Measurements from ENCODE around the gene PINLYP. TPM values are rescaled to one million over a fixed set of nuclear protein-coding genes. Genes with fewer than 3 reads are reported as not detected.
"Not testable (repeated sequence)": the region's sequence is repeated elsewhere in the genome, so short reads cannot be mapped to it uniquely, and the experiment has no call there.

The PINLYP gene
- total RNA-seq, 1 donor from 2014 or later: 1.0 TPM

DNA sequence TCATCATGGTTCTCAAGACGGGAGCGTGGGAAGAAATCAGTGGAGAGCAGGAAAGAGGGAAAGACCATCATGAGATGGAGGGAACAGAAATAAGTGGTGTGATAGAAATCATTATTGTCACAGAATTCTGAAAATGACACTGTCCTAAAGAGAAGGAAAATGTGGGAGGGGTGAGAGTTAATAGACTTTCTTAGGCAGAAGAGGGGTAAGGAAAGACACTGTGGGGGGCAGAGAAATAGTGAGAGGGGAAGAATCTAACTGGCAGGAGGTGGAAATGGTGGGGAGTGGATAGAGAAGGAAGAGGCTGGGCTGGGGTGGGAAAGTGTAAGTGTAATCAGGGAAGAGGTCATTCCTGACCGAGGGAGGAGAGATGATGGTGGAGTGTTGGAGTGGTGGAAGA is 3.2 kb downstream of the PINLYP start:
- Histone ChIP-seq H3K36me3 (no peaks in the 10 kb centered on the region), H3K4me1 (peaks cover 39% of the 10 kb centered on the region), H3K27ac (replicated peaks) (no peak overlapping the region), H3K4me3 (no peak overlapping the region), H3K27me3 (ENCODE audit: low read depth) (no peaks in the 10 kb centered on the region), H3K9me3 (replicated peaks) (no peaks in the 10 kb centered on the region)
- intact Hi-C loops (cut with micrococcal nuclease): no loop called here
- TF ChIP-seq, protein P1, sequence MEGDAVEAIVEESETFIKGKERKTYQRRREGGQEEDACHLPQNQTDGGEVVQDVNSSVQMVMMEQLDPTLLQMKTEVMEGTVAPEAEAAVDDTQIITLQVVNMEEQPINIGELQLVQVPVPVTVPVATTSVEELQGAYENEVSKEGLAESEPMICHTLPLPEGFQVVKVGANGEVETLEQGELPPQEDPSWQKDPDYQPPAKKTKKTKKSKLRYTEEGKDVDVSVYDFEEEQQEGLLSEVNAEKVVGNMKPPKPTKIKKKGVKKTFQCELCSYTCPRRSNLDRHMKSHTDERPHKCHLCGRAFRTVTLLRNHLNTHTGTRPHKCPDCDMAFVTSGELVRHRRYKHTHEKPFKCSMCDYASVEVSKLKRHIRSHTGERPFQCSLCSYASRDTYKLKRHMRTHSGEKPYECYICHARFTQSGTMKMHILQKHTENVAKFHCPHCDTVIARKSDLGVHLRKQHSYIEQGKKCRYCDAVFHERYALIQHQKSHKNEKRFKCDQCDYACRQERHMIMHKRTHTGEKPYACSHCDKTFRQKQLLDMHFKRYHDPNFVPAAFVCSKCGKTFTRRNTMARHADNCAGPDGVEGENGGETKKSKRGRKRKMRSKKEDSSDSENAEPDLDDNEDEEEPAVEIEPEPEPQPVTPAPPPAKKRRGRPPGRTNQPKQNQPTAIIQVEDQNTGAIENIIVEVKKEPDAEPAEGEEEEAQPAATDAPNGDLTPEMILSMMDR (IDR thresholded peaks at IDR 0.05; ENCODE audit: borderline replicate concordance): no peak
- DNase-seq: no peak

DNA sequence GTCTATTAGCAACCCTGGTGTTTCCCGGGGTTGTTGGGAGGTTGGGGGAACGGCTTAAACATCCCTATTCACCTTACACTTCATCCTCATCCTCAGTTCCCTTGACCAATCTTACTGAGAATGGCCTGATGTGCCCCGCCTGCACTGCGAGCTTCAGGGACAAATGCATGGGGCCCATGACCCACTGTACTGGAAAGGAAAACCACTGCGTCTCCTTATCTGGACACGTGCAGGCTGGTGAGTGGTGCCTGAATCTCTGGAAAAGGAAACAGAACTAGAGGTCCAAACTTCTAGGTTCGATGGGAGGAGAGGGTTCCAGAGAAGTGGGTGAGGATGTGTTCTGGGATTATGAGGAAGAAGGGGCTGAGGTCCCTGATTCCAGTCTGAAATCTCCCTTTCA is 5.9 kb downstream of the PINLYP start:
- H3K36me3 ChIP-seq: peaks cover 2% of the 10 kb centered on the region
- H3K27me3 ChIP-seq (ENCODE audit: low read depth): no peaks in the 10 kb centered on the region
- intact Hi-C loops (cut with micrococcal nuclease): no loop called here
- H3K4me1 ChIP-seq: peaks cover 19% of the 10 kb centered on the region
- DNase-seq: no peak
- TF ChIP-seq, protein P1 (IDR thresholded peaks at IDR 0.05; ENCODE audit: borderline replicate concordance): no peak
- H3K9me3 ChIP-seq (replicated peaks): no peaks in the 10 kb centered on the region
- H3K4me3 ChIP-seq: peak overlapping the region; percentile 63
- H3K27ac ChIP-seq (replicated peaks): peak overlapping the region; percentile 64

DNA sequence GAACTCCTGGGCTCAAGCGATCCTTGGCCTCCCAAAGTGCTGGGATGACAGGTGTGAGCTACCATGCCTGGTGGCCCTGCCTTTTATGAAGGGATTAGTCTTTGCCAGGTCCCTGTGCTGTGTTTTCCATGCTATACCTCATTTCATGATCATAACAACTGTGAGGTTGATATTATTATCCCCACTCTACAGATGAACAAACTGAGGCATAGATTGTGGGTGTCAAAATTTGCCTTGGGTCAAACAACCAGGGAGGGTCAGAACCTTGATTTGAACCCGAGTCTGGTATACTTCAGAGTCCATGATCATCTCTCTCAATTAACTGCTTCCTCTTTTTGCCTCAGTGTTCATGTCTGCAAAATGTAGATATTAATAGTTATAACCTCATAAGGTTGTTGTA is 6.9 kb downstream of the PINLYP start:
- no peak for DNase-seq
- Histone ChIP-seq H3K9me3 (replicated peaks) (no peaks in the 10 kb centered on the region), H3K27ac (replicated peaks) (no peak overlapping the region), H3K36me3 (peaks cover 5% of the 10 kb centered on the region), H3K4me3 (no peak overlapping the region), H3K27me3 (ENCODE audit: low read depth) (no peaks in the 10 kb centered on the region), H3K4me1 (peaks cover 19% of the 10 kb centered on the region)
- intact Hi-C loops (cut with micrococcal nuclease): no loop called here
- TF ChIP-seq, protein P1 (IDR thresholded peaks at IDR 0.05; ENCODE audit: borderline replicate concordance): no peak

DNA sequence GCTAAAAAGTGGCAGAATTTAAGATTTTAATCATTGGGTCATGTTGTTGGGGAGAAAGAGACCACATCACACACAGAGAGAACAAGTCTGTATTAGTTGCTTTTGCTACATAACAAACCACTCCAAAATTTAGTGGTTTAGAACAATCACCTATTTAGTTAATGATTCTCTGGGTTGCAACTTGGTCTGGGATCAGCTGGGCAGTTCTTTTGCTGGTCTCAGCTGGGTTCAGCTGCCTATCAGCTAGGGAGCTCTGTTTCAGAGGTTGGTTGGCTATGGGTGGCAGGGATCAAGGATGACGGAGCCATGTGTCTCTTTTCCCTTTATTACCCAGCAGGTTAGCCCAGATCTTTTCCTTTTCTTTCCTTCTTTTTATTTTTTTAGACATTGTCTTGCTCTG is 8.9 kb downstream of the PINLYP start:
- TF ChIP-seq, protein P1 (IDR thresholded peaks at IDR 0.05; ENCODE audit: borderline replicate concordance): no peak
- intact Hi-C loops (cut with micrococcal nuclease): no loop called here
- H3K9me3 ChIP-seq (replicated peaks): no peaks in the 10 kb centered on the region
- no peak overlapping the region for H3K27ac ChIP-seq (replicated peaks)
- DNase-seq: no peak
- H3K4me3 ChIP-seq: no peak overlapping the region
- H3K4me1 ChIP-seq: peaks cover 19% of the 10 kb centered on the region
- H3K27me3 ChIP-seq (ENCODE audit: low read depth): no peaks in the 10 kb centered on the region
- peaks cover 12% of the 10 kb centered on the region for H3K36me3 ChIP-seq

DNA sequence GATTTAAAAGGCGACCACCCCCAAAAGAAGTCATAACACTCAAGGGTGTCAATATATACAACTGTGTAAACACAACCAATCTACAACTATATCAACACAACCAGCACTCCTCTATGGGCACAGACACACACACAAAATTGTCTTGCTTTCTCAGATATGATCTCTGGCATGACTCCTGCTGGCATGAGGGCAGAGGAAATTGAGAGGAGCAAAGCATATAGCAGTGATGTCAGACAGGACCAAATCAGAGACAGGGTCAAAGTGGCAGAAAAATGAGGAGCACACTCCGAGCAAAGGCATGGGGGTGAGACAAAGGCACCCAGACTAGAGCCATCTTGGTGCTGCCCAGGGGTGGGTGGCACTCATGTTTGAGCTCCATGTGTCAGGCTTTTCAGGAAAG is 10.7 kb downstream of the PINLYP start:
- H3K36me3 ChIP-seq: peaks cover 28% of the 10 kb centered on the region
- TF ChIP-seq, protein P1 (IDR thresholded peaks at IDR 0.05; ENCODE audit: borderline replicate concordance): no peak
- intact Hi-C loops (cut with micrococcal nuclease): no loop called here

DNA sequence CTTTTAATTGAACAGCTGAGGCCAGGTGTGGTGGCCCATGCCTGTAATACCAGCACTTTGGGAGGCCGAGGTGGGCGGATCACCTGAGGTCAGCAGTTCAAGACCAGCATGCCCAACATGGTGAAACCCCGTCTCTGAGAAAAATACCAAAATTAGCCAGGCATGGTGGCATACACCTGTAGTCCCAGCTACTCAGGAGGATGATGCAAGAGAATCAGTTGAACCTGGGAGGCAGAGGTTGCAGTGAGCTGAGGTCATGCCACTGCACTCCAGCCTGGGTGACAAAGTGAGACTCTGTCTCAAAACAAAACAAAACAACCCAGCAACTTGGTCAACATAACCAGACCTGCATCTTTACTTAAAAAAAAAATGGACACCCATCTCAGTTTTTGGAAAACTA is 11.4 kb downstream of the PINLYP start:
- H3K9me3 ChIP-seq (replicated peaks); H3K4me3 ChIP-seq; intact Hi-C loops (cut with micrococcal nuclease); H3K4me1 ChIP-seq; H3K27me3 ChIP-seq (ENCODE audit: low read depth); DNase-seq; H3K27ac ChIP-seq (replicated peaks): not testable (repeated sequence)
- H3K36me3 ChIP-seq: peaks cover 35% of the 10 kb centered on the region

More for the DNA sequence above, 10.7 kb downstream of the PINLYP start:
- Histone ChIP-seq H3K9me3 (replicated peaks) (no peaks in the 10 kb centered on the region), H3K27me3 (ENCODE audit: low read depth) (no peaks in the 10 kb centered on the region), H3K27ac (replicated peaks) (no peak overlapping the region), H3K4me1 (peaks cover 7% of the 10 kb centered on the region), H3K4me3 (no peak overlapping the region)
- DNase-seq: no peak
